IPS-15b (cell line): ENCODE measurements around the gene SNCA.
A peak's percentile ranks its signal among the peaks of the same experiment; 100 is the strongest.

ENCODE experiments used
- H3K27me3 ChIP-seq: one replicate; pipeline ENCODE4 v1.6.1; 2013; ENCODE audit warnings: low read length; ENCODE audit not compliant: control insufficient read depth, insufficient read depth
- H3K36me3 ChIP-seq: one replicate; pipeline ENCODE4 v1.6.1; 2013; ENCODE audit warnings: low read length; ENCODE audit not compliant: control insufficient read depth, insufficient read depth
- H3K4me1 ChIP-seq: one replicate; pipeline ENCODE4 v1.6.1; 2013; ENCODE audit warnings: mild to moderate bottlenecking, low read length; ENCODE audit not compliant: control insufficient read depth, insufficient read depth
- H3K4me3 ChIP-seq: one replicate; pipeline ENCODE4 v1.5.1; 2013; ENCODE audit warnings: low read depth, low read length
- H3K9ac ChIP-seq: one replicate; pipeline ENCODE4 v1.6.1; 2013; ENCODE audit warnings: low read depth, mild to moderate bottlenecking, low read length
- H3K9me3 ChIP-seq: one replicate; pipeline ENCODE4 v1.6.1; 2013; ENCODE audit warnings: mild to moderate bottlenecking, low read length; ENCODE audit not compliant: control insufficient read depth, insufficient read depth

The SNCA gene

DNA sequence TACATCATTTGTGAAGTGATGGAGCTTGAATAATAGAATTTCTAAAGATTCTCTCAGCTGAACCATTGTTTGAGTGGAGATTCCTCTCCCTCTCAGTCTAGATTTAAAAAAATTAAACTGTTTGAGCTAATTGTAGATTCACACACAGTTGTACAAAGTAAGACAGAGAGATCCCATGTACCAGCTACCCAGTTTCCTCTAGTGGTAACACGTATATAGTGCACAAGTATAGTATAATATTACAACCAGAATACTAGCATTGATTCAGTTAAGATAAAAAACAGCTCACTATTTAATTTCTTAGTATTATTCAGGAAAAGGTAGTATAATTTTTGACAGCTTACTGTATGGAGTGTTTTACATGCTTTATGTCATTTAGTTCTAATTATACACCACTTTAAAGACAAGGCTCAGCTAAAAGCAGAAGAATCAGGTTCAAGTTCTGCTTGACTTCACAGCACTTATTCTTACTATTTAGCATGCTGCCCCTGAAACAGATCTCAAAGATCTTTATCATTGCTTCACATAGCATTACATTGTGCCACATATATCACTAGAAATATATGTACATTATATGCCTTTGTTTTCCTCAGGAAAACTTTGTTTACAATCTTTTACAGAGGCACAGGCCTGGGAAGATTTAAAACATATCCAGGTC is 136.1 kb downstream of the SNCA start:
- Histone ChIP-seq H3K36me3 (no peaks in the 10 kb centered on the region), H3K9ac (no peak overlapping the region), H3K4me1 (no peaks in the 10 kb centered on the region), H3K9me3 (no peaks in the 10 kb centered on the region), H3K27me3 (no peaks in the 10 kb centered on the region), H3K4me3 (no peak overlapping the region)

DNA sequence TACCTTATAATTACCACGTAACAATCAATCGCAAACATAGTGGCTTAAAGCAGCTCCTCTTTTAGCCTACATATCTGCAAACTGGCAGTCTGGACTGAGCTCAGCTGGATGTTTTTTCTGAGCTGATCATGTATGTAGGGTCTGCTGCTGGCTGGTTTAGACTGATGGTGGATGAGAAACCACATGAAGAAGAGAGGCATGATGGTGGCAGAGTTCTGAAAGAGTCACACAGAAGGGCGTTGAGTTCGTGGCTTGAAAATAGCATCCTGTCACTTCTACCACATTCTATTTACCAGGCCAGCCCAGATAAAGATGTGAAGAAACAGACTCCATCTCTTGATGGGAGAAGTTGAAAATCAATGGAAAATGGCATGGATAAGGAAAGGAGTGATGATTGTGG is 151.3 kb downstream of the SNCA start:
- no peak overlapping the region for H3K9ac ChIP-seq
- no peaks in the 10 kb centered on the region for H3K27me3 ChIP-seq
- H3K4me1 ChIP-seq, result peaks cover 9% of the 10 kb centered on the region
- H3K9me3 ChIP-seq, result no peaks in the 10 kb centered on the region
- no peak overlapping the region for H3K4me3 ChIP-seq
- H3K36me3 ChIP-seq, result no peaks in the 10 kb centered on the region

DNA sequence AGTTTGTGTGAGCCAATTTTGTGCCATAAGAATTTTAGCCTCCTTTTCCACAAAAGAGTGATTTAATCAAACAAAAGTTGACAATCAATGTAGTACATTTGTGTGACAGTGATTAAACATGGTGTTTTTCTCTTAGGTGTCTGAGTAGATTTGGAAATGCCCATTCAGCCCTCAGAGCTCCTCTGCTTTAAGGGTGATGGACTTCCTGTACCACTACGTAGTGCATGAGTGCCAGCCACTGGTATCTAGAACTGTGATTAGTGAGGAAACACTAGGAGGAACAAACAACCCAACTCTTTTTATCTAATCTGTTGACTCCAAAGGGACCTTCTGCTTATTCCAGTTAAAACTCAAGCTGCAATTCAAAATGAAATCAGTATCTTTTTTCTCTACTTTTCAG is 151.7 kb downstream of the SNCA start:
- H3K36me3 ChIP-seq, result no peaks in the 10 kb centered on the region
- no peak overlapping the region for H3K4me3 ChIP-seq
- no peak overlapping the region for H3K9ac ChIP-seq
- H3K4me1 ChIP-seq, result peaks cover 11% of the 10 kb centered on the region
- H3K9me3 ChIP-seq, result no peaks in the 10 kb centered on the region
- no peaks in the 10 kb centered on the region for H3K27me3 ChIP-seq

DNA sequence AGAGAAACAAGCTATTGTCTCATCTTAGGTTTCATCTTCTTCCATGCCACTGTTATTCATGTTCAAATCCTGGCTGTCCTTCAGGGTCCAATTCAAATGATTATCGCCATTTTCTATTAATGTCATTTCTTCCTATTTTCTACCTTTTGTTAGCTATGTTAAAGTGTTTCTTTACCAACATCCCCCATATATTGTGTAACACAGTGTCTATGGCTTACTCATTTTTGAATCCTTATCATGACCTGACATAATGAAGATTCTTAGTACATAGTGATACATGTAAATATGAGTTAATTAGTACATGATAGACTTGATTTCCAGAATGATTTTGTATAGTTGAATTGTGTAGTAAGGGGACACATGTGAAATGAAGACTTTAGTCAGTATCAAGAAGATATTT is 152.4 kb downstream of the SNCA start:
- Histone ChIP-seq H3K4me1 (peaks cover 11% of the 10 kb centered on the region), H3K9ac (no peak overlapping the region), H3K4me3 (no peak overlapping the region), H3K9me3 (no peaks in the 10 kb centered on the region), H3K36me3 (no peaks in the 10 kb centered on the region), H3K27me3 (no peaks in the 10 kb centered on the region)

DNA sequence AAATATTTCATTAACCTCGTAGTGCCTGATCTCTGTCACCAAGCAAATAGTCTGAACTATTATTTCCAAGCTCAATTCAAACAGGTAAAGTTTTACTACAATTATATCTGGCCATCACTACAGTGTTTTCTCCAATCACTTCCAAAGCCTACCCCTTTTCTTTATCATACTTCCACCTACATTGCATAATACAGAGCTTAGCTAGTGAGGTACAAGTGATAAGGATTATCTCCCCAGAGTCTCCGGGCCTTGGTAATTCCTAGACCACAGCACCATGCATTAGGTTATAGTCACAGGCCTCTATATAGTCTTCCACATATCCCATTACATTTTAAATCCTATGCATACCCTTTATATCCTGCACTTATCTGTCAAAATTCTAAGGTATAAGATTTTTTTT is 154.2 kb downstream of the SNCA start:
- Histone ChIP-seq H3K4me1 (peaks cover 11% of the 10 kb centered on the region), H3K4me3 (peak overlapping the region; percentile 72), H3K9ac (peak overlapping the region; percentile 51), H3K9me3 (no peaks in the 10 kb centered on the region), H3K27me3 (no peaks in the 10 kb centered on the region), H3K36me3 (no peaks in the 10 kb centered on the region)

DNA sequence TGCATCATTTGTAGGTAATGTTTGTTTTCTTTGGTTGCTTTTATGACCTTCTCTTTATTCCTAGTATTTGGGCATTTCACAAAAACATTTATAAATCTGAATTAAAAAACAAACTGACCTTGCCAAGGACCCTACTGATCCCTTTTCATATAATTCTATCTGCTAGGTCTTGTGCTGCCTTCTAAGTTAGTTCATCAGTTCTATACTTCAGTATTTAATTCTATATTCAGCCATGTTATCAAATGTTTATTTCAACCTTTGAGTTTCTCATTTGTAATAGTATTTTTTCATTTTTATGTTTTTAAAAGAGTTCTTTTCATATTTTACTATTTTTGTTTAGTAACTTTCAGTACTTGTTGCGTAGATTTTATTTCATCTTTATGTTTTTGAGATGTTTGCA is 155.3 kb downstream of the SNCA start:
- Histone ChIP-seq H3K9ac (peak overlapping the region; percentile 82), H3K9me3 (no peaks in the 10 kb centered on the region), H3K27me3 (no peaks in the 10 kb centered on the region), H3K4me3 (peak overlapping the region; percentile 72), H3K4me1 (peaks cover 11% of the 10 kb centered on the region), H3K36me3 (no peaks in the 10 kb centered on the region)

DNA sequence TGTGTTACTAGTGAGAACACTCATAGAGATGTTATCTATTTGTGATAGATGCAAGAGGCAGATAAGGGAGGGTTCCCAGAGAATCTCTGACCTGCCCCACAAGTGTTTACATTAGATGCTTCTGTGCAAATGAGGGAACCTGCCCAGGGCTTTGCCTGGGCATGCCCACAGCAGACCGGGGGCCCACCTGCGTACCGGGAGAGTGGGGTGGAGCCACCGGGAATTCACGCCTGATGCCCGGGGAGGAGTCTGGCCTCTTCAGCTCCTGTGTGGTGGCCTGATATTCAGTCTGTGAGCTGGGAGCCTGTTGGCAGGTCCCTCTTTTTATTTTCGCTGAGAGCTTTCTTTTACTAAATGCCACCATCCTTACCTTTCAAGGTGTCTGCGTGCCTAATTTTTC is 155.7 kb downstream of the SNCA start:
- Histone ChIP-seq H3K9ac (peak overlapping the region; percentile 82), H3K9me3 (no peaks in the 10 kb centered on the region), H3K4me1 (peaks cover 11% of the 10 kb centered on the region), H3K4me3 (peak overlapping the region; percentile 72), H3K27me3 (no peaks in the 10 kb centered on the region), H3K36me3 (no peaks in the 10 kb centered on the region)

DNA sequence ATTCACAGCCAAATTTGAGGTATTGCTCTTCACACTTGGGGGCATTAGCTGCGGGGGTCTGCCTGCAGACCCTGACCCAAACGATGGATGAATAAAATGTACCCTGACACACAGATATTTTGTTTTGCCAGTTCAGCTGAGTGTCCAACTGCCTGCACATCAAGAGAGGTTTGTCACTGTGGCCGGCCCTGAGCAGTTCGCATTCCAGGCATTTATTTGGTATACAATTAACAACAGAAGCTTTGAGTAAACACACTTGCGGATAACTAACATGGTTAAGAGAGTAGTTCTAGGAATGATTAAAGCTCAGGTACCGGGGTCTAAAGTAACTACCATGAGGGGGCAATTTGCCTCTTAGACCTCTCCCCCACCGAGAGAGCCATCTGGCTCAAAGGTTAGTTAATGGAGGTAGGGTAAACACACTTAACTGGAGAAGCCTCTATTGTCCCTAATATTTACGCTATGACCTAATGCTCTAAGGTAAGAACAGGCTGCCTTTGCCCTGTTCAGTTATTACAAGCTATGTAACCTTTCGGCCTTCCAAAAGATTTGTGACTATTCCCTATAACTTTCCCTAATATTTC is 162.0 kb downstream of the SNCA start:
- no peaks in the 10 kb centered on the region for H3K27me3 ChIP-seq

More for the DNA sequence above, 162.0 kb downstream of the SNCA start:
- Histone ChIP-seq H3K4me1 (no peaks in the 10 kb centered on the region), H3K4me3 (no peak overlapping the region), H3K9me3 (no peaks in the 10 kb centered on the region), H3K36me3 (no peaks in the 10 kb centered on the region), H3K9ac (no peak overlapping the region)
